Prostate gland (tissue), 2 donors: ENCODE data around the gene CRACR2A.

ENCODE experiments used
- POLR2AphosphoS5 ChIP-seq: sonication (generic); formaldehyde crosslinking; IDR thresholded peaks from one replicate; pipeline ENCODE4 v1.6.1; 2017; ENCODE audit warnings: antibody characterized with exemption
- TF ChIP-seq, protein P1 (sequence below), 4 experiments: fragments of 200-600 bp in 2 of 4; fragments of 450-650 bp in 2 of 4; sonication (generic) in 2 of 4; IDR thresholded peaks; 1 replicate in 3 of 4; 2 replicates in 1 of 4; pipeline ENCODE4 v1.5.1; 2016 to 2019; ENCODE audit warnings: antibody characterized with exemption in 4 of 4, mild to moderate bottlenecking in 2 of 4, moderate library complexity in 2 of 4

GRCh38 chr12:3589745-3590144 is 163.2 kb downstream of the CRACR2A start:
- no peak for TF ChIP-seq POLR2AphosphoS5
- TF ChIP-seq, protein P1, sequence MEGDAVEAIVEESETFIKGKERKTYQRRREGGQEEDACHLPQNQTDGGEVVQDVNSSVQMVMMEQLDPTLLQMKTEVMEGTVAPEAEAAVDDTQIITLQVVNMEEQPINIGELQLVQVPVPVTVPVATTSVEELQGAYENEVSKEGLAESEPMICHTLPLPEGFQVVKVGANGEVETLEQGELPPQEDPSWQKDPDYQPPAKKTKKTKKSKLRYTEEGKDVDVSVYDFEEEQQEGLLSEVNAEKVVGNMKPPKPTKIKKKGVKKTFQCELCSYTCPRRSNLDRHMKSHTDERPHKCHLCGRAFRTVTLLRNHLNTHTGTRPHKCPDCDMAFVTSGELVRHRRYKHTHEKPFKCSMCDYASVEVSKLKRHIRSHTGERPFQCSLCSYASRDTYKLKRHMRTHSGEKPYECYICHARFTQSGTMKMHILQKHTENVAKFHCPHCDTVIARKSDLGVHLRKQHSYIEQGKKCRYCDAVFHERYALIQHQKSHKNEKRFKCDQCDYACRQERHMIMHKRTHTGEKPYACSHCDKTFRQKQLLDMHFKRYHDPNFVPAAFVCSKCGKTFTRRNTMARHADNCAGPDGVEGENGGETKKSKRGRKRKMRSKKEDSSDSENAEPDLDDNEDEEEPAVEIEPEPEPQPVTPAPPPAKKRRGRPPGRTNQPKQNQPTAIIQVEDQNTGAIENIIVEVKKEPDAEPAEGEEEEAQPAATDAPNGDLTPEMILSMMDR (IDR thresholded peaks at IDR 0.05), result no peak
